Caco-2 (cell line): ENCODE results near the gene IP6K1. TPM values are rescaled to one million over a fixed set of nuclear protein-coding genes. Genes with fewer than 3 reads are reported as not detected.

Source experiments
- BruUV-seq: library from RNA; stranded (reverse); fragments of 400-500 nt; replicated peaks from 2 replicates; lab custom pipeline; 2021; lab: Mats Ljungman, UMichigan
- CTCF ChIA-PET: fragments of 300-600 bp; sonication (Branson Sonifier 250); formaldehyde crosslinking; loops from one replicate; lab custom pipeline; 2022; ENCODE audit warnings: antibody characterized with exemption; lab: Charles Lee
- POLR2A ChIA-PET: fragments of 300-600 bp; sonication (Branson Sonifier 250); formaldehyde crosslinking; loops from one replicate; lab custom pipeline; 2022; ENCODE audit warnings: antibody characterized with exemption; lab: Charles Lee
- DNase-seq, 2 experiments: peaks; one replicate each; pipeline versions ENCODE4 v3.0.0 to v3.0.0-alpha.2; 2020 to 2022
- H3K27me3 ChIP-seq: replicated peaks from 2 replicates; pipeline ENCODE4 v1.6.0; 2011; ENCODE audit warnings: low read length; ENCODE audit not compliant: control insufficient read depth, insufficient read depth
- H3K36me3 ChIP-seq: 2 replicates; pipeline ENCODE4 v1.5.1; 2011; ENCODE audit warnings: low read length; ENCODE audit not compliant: control insufficient read depth, insufficient read depth
- H3K4me1 ChIP-seq: fragments of 250-450 bp; sonication (Bioruptor Pico); 2 replicates; pipeline ENCODE4 v1.5.1; 2020; ENCODE audit warnings: mild to moderate bottlenecking
- H3K4me3 ChIP-seq: 2 replicates; pipeline ENCODE4 v1.5.1; 2011; ENCODE audit warnings: low read depth, mild to moderate bottlenecking, control low read depth, low read length
- H3K9me3 ChIP-seq: fragments of 250-450 bp; sonication (Bioruptor Pico); 2 replicates; pipeline ENCODE4 v1.5.1; 2020; ENCODE audit warnings: mild to moderate bottlenecking, moderate library complexity
- H3K27ac Mint-ChIP-seq: one replicate; pipeline ENCODE4 v1.8.0; 2022; ENCODE audit warnings: mixed read lengths; ENCODE audit not compliant: unreplicated experiment
- H3K27me3 Mint-ChIP-seq: one replicate; pipeline ENCODE4 v1.8.0; 2022; ENCODE audit warnings: mixed read lengths; ENCODE audit not compliant: insufficient read depth, unreplicated experiment
- H3K36me3 Mint-ChIP-seq: one replicate; pipeline ENCODE4 v1.8.0; 2022; ENCODE audit warnings: mild to moderate bottlenecking, mixed read lengths; ENCODE audit not compliant: insufficient read depth, unreplicated experiment
- H3K4me1 Mint-ChIP-seq: one replicate; pipeline ENCODE4 v1.8.0; 2022; ENCODE audit warnings: low read depth, mixed read lengths; ENCODE audit not compliant: unreplicated experiment
- H3K4me3 Mint-ChIP-seq: one replicate; pipeline ENCODE4 v1.8.0; 2022; ENCODE audit warnings: mild to moderate bottlenecking, moderate library complexity, mixed read lengths; ENCODE audit not compliant: unreplicated experiment
- H3K9me3 Mint-ChIP-seq: one replicate; pipeline ENCODE4 v1.8.0; 2022; ENCODE audit warnings: mixed read lengths; ENCODE audit not compliant: unreplicated experiment
- intact Hi-C: fragments of 100-400 bp; cut with micrococcal nuclease; formaldehyde crosslinking; loops from one replicate; pipeline ENCODE4 v1.10.0; 2022; ENCODE audit not compliant: unreplicated experiment
- total RNA-seq: library from RNA; stranded (reverse); gene quantifications from 2 replicates; pipeline ENCODE4 v1.2.3, GENCODE V29; 2022
- TF ChIP-seq, protein P1 (sequence below), 2 experiments: fragments of 200-600 bp in 1 of 2; IDR thresholded peaks; 1 replicate in 1 of 2; 2 replicates in 1 of 2; pipeline versions ENCODE4 v1.5.1 to v1.8.0; 2011 to 2022; ENCODE audit warnings: antibody characterized with exemption in 1 of 2, control low read depth in 1 of 2, inconsistent platforms in 1 of 2, low read depth in 1 of 2, low read length in 1 of 2, mild to moderate bottlenecking in 1 of 2, moderate library complexity in 1 of 2; ENCODE audit not compliant: insufficient read depth in 1 of 2, severe bottlenecking in 1 of 2, unreplicated experiment in 1 of 2

Gene IP6K1
- total RNA-seq, 1 experiment from 2014 or later = 35.5 TPM

DNA sequence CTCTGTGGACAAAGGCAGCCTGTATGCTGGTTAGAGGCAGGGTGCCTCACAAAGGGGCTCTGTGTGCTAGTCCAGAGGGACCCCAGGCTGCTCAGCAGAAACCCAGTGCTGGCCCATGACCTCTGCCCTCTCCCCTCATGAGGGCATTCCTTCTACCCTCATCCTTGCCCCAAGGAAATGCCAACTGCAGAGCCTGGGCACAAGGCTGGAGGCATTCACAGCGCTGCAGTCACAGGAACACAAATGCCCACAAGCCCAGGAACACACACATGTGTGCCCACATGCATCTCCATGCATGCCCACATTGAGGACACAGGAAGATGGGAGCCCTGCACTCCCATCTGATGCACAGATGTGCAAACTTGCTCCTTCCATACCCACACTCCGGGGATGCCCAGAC, 20.5 kb upstream of the IP6K1 start:
- ChIA-PET POLR2A (no interaction called here), CTCF (interaction anchor here (1.2 kb wide), 1 partner anchor 32 kb away, joined by 3 read pairs; no protein-coding TSS in a partner anchor)
- H3K9me3 Mint-ChIP-seq = no peaks in the 10 kb centered on the region
- no TSS peak for BruUV-seq
- peaks cover 9% of the 10 kb centered on the region for H3K4me1 Mint-ChIP-seq
- peaks cover 5% of the 10 kb centered on the region for H3K36me3 Mint-ChIP-seq
- no peaks in the 10 kb centered on the region for H3K36me3 ChIP-seq
- peaks cover 2% of the 10 kb centered on the region for H3K27me3 Mint-ChIP-seq
- no peak overlapping the region for H3K4me3 Mint-ChIP-seq
- H3K27me3 ChIP-seq = no peaks in the 10 kb centered on the region
- H3K4me1 ChIP-seq = no peaks in the 10 kb centered on the region
- H3K27ac Mint-ChIP-seq = no peak overlapping the region
- TF ChIP-seq, protein P1, sequence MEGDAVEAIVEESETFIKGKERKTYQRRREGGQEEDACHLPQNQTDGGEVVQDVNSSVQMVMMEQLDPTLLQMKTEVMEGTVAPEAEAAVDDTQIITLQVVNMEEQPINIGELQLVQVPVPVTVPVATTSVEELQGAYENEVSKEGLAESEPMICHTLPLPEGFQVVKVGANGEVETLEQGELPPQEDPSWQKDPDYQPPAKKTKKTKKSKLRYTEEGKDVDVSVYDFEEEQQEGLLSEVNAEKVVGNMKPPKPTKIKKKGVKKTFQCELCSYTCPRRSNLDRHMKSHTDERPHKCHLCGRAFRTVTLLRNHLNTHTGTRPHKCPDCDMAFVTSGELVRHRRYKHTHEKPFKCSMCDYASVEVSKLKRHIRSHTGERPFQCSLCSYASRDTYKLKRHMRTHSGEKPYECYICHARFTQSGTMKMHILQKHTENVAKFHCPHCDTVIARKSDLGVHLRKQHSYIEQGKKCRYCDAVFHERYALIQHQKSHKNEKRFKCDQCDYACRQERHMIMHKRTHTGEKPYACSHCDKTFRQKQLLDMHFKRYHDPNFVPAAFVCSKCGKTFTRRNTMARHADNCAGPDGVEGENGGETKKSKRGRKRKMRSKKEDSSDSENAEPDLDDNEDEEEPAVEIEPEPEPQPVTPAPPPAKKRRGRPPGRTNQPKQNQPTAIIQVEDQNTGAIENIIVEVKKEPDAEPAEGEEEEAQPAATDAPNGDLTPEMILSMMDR (IDR thresholded peaks at IDR 0.05; ENCODE audit: insufficient read depth in 1 of 2, low read depth in 1 of 2, low read length in 1 of 2, severe bottlenecking in 1 of 2, unreplicated experiment in 1 of 2) = no peak
- no peak for DNase-seq
- intact Hi-C loops = no loop called here
- no peaks in the 10 kb centered on the region for H3K9me3 ChIP-seq
- no peak overlapping the region for H3K4me3 ChIP-seq

DNA sequence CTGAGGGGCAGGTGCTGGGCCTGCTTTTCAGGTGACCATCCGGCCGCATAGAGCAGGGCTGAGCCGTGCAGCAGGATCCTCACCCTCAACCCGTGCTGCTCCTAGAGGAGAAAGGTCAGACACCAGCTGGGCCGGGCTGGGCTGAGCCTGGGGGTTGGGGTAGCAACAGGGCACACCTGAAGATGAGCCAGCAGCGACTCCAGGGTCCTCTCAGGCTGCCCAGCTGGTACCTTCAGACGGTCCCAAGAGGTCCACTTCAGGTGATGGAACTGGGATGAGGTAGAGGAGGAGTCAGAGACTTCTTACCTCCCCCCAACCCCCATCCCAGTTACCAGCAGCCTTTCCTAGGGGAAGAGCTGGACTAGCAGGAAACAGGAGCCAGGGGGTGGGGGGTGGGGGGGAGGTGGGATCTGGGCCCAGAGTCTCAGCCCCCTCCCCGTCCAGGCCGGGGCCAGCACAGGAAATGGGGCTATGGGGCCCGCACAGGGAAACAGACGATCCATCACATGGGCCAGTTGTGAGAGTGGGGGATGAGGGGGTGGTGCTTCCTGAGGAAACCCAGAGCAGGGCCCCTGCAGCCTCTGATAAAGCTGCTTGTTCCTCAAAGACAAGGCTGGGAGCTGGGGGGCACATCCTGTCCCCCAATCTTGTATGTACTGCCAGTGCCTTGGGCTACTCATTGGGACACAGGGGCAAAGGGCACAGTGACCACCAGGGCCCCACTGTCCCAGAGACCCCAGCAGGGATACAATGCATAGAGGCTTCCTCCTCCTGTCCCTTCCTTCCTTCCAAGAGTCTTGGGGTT, 19.8 kb upstream of the IP6K1 start:
- H3K27me3 ChIP-seq = no peaks in the 10 kb centered on the region
- no peaks in the 10 kb centered on the region for H3K36me3 ChIP-seq
- H3K9me3 ChIP-seq = no peaks in the 10 kb centered on the region
- no peak overlapping the region for H3K4me3 ChIP-seq
- intact Hi-C loops = no loop called here
- no peak for DNase-seq
- Mint-ChIP-seq H3K27ac (no peak overlapping the region), H3K4me3 (no peak overlapping the region), H3K36me3 (peaks cover 5% of the 10 kb centered on the region), H3K27me3 (peaks cover 2% of the 10 kb centered on the region), H3K9me3 (no peaks in the 10 kb centered on the region), H3K4me1 (peaks cover 16% of the 10 kb centered on the region)
- POLR2A ChIA-PET = interaction anchor here (1.0 kb wide), 1 partner anchor 20 kb away, joined by 3 read pairs; the partner anchor contains the start of gene IP6K1
- H3K4me1 ChIP-seq = no peaks in the 10 kb centered on the region
- CTCF ChIA-PET = no interaction called here
- BruUV-seq = no TSS peak
- TF ChIP-seq, protein P1 (IDR thresholded peaks at IDR 0.05; ENCODE audit: insufficient read depth in 1 of 2, low read depth in 1 of 2, low read length in 1 of 2, severe bottlenecking in 1 of 2, unreplicated experiment in 1 of 2) = no peak

DNA sequence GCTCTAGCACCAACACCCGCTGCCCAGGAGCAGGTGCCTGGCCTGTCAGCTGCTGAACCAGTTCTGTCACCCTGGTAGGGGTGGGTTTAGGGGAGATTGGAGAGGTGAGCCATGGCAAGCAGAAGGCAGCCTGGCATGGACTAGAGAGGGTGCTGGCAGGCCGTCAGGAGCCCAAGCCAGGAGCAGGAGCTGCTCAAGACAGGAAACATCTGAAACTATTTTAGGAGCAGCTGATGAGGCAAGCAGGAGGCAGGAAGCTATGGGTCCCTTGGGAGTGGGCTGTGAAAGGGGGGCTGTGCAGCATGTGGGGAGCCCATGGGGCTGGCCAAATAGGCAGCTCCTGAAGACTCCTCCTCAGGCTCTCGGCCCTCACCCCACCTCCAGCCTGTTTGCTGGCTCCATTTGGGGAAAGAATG, 19.0 kb upstream of the IP6K1 start:
- no peak overlapping the region for H3K27ac Mint-ChIP-seq
- DNase-seq = no peak
- intact Hi-C loops = no loop called here

More for the DNA sequence above, 19.0 kb upstream of the IP6K1 start:
- Histone ChIP-seq H3K9me3 (no peaks in the 10 kb centered on the region), H3K4me3 (no peak overlapping the region), H3K4me1 (no peaks in the 10 kb centered on the region), H3K36me3 (no peaks in the 10 kb centered on the region), H3K27me3 (no peaks in the 10 kb centered on the region)
- H3K9me3 Mint-ChIP-seq = no peaks in the 10 kb centered on the region
- peaks cover 16% of the 10 kb centered on the region for H3K4me1 Mint-ChIP-seq
- CTCF ChIA-PET = no interaction called here
- no peak overlapping the region for H3K4me3 Mint-ChIP-seq
- TF ChIP-seq, protein P1 (IDR thresholded peaks at IDR 0.05; ENCODE audit: insufficient read depth in 1 of 2, low read depth in 1 of 2, low read length in 1 of 2, severe bottlenecking in 1 of 2, unreplicated experiment in 1 of 2) = no peak
- peaks cover 5% of the 10 kb centered on the region for H3K36me3 Mint-ChIP-seq
- no TSS peak for BruUV-seq
- H3K27me3 Mint-ChIP-seq = peaks cover 2% of the 10 kb centered on the region
- POLR2A ChIA-PET = interaction anchor here (1.0 kb wide), 1 partner anchor 19 kb away, joined by 3 read pairs; the partner anchor contains the start of gene IP6K1
